Neural progenitor cell (in vitro differentiated cells): ENCODE measurements around the gene FABP1. TPM values are rescaled to one million over a fixed set of nuclear protein-coding genes. Genes with fewer than 3 reads are reported as not detected.

Experiments
- DNase-seq: peaks from one replicate; pipeline ENCODE4 v3.0.0-alpha.2; 2016; ENCODE audit warnings: low spot score
- H2AFZ ChIP-seq: fragments of 200-600 bp; sonication (generic); replicated peaks from 2 replicates; pipeline ENCODE4 v1.6.1; 2016; ENCODE audit warnings: antibody characterized with exemption
- H3F3A ChIP-seq: fragments of 200-600 bp; sonication (generic); 2 replicates; pipeline ENCODE4 v1.6.1; 2016; ENCODE audit warnings: antibody characterized with exemption, low read depth
- H3K27ac ChIP-seq: fragments of 200-600 bp; sonication (generic); 2 replicates; pipeline ENCODE4 v1.5.1; 2016; ENCODE audit warnings: mild to moderate bottlenecking
- H3K27me3 ChIP-seq: fragments of 200-600 bp; sonication (generic); 2 replicates; pipeline ENCODE4 v1.6.1; 2016; ENCODE audit warnings: mild to moderate bottlenecking, moderate library complexity
- H3K36me3 ChIP-seq: fragments of 200-600 bp; sonication (generic); 2 replicates; pipeline ENCODE4 v1.5.1; 2016
- H3K4me1 ChIP-seq: fragments of 200-600 bp; sonication (generic); 2 replicates; pipeline ENCODE4 v1.6.1; 2016; ENCODE audit warnings: mixed run types
- H3K4me2 ChIP-seq: fragments of 200-600 bp; sonication (generic); 2 replicates; pipeline ENCODE4 v1.6.1; 2016
- H3K4me3 ChIP-seq: fragments of 200-600 bp; sonication (generic); 2 replicates; pipeline ENCODE4 v1.5.1; 2016
- H3K79me2 ChIP-seq: fragments of 200-600 bp; sonication (generic); 2 replicates; pipeline ENCODE4 v1.6.1; 2016; ENCODE audit warnings: low read depth
- H3K9ac ChIP-seq: fragments of 200-600 bp; sonication (generic); 2 replicates; pipeline ENCODE4 v1.6.1; 2016
- H3K9me3 ChIP-seq: fragments of 200-600 bp; sonication (generic); 2 replicates; pipeline ENCODE4 v1.5.1; 2016; ENCODE audit warnings: low read depth
- H4K20me1 ChIP-seq: fragments of 200-600 bp; sonication (generic); 2 replicates; pipeline ENCODE4 v1.6.1; 2016; ENCODE audit warnings: low read depth
- H3K27ac Mint-ChIP-seq: 3 replicates; pipeline ENCODE4 v1.8.0; 2021; ENCODE audit warnings: mixed read lengths
- H3K27me3 Mint-ChIP-seq: 2 replicates; pipeline ENCODE4 v1.8.0; 2022; ENCODE audit warnings: low read depth, mild to moderate bottlenecking, inconsistent platforms, moderate library complexity, mixed read lengths; ENCODE audit not compliant: insufficient read depth
- H3K36me3 Mint-ChIP-seq: 3 replicates; pipeline ENCODE4 v1.8.0; 2021; ENCODE audit warnings: mixed read lengths
- H3K4me1 Mint-ChIP-seq: 3 replicates; pipeline ENCODE4 v1.8.0; 2021; ENCODE audit warnings: mixed read lengths
- H3K4me3 Mint-ChIP-seq: 3 replicates; pipeline ENCODE4 v1.8.0; 2021; ENCODE audit warnings: mild to moderate bottlenecking, moderate library complexity, mixed read lengths
- H3K9me3 Mint-ChIP-seq: 3 replicates; pipeline ENCODE4 v1.8.0; 2020; ENCODE audit warnings: mixed read lengths
- CTCF ChIP-seq: fragments of 200-600 bp; sonication (generic); IDR thresholded peaks from 2 replicates; pipeline ENCODE4 v1.5.1; 2017; ENCODE audit warnings: antibody characterized with exemption, mild to moderate bottlenecking
- EZH2 ChIP-seq: fragments of 200-600 bp; sonication (generic); IDR thresholded peaks from 2 replicates; pipeline ENCODE4 v1.6.1; 2017; ENCODE audit warnings: antibody characterized with exemption, mild to moderate bottlenecking, moderate library complexity
- EZH2phosphoT487 ChIP-seq: fragments of 200-600 bp; sonication (generic); IDR thresholded peaks from 2 replicates; pipeline ENCODE4 v1.6.1; 2017; ENCODE audit warnings: antibody characterized with exemption
- total RNA-seq: library from RNA; depleted of rRNA; stranded (reverse); fragments of >200 nt; gene quantifications from 2 replicates; pipeline ENCODE4 v1.2.3, GENCODE V29; 2015; ENCODE audit warnings: low replicate concordance

Gene FABP1
- total RNA-seq, 1 donor from 2014 or later = not detected

- Mint-ChIP-seq H3K4me1 (peaks cover 49% of the 10 kb centered on the region), H3K9me3 (no peaks in the 10 kb centered on the region), H3K27me3 (peaks cover 10% of the 10 kb centered on the region), H3K27ac (peak overlapping the region; percentile 39), H3K36me3 (no peaks in the 10 kb centered on the region), H3K4me3 (no peak overlapping the region)
- Histone ChIP-seq H4K20me1 (no peaks in the 10 kb centered on the region), H3K4me3 (no peak overlapping the region), H3K4me1 (peaks cover 31% of the 10 kb centered on the region), H2AFZ (no peak overlapping the region), H3K9me3 (no peaks in the 10 kb centered on the region), H3K9ac (no peak overlapping the region), H3K27me3 (no peaks in the 10 kb centered on the region), H3K36me3 (no peaks in the 10 kb centered on the region), H3K79me2 (no peaks in the 10 kb centered on the region), H3K4me2 (no peak overlapping the region), H3K27ac (no peak overlapping the region), H3F3A (peaks cover 7% of the 10 kb centered on the region)
- DNase-seq = no peak
- no peak for TF ChIP-seq CTCF
- TF ChIP-seq EZH2 = no peak
- no peak for TF ChIP-seq EZH2phosphoT487
Measured at GRCh38 chr2:88097192-88097591, 30.7 kb downstream of the FABP1 start.

GRCh38 chr2:88096708-88097107, 31.2 kb downstream of the FABP1 start:
- Mint-ChIP-seq H3K4me3 (no peak overlapping the region), H3K27me3 (peaks cover 10% of the 10 kb centered on the region), H3K36me3 (no peaks in the 10 kb centered on the region), H3K9me3 (no peaks in the 10 kb centered on the region), H3K4me1 (peaks cover 49% of the 10 kb centered on the region), H3K27ac (no peak overlapping the region)
- H3K27ac ChIP-seq = no peak overlapping the region
- no peak for TF ChIP-seq EZH2
- TF ChIP-seq EZH2phosphoT487 = no peak
- no peak for TF ChIP-seq CTCF
- H3K27me3 ChIP-seq = no peaks in the 10 kb centered on the region
- H4K20me1 ChIP-seq = no peaks in the 10 kb centered on the region
- H3K36me3 ChIP-seq = no peaks in the 10 kb centered on the region
- H3K4me2 ChIP-seq = no peak overlapping the region
- no peak for DNase-seq
- H2AFZ ChIP-seq = no peak overlapping the region
- no peak overlapping the region for H3K9ac ChIP-seq
- peaks cover 31% of the 10 kb centered on the region for H3K4me1 ChIP-seq
- H3F3A ChIP-seq = peaks cover 7% of the 10 kb centered on the region
- no peak overlapping the region for H3K4me3 ChIP-seq
- no peaks in the 10 kb centered on the region for H3K9me3 ChIP-seq
- no peaks in the 10 kb centered on the region for H3K79me2 ChIP-seq

- Histone ChIP-seq H3K9ac (no peak overlapping the region), H3F3A (peaks cover under 1% of the 10 kb centered on the region), H3K4me3 (no peak overlapping the region), H3K9me3 (no peaks in the 10 kb centered on the region), H2AFZ (no peak overlapping the region), H3K27me3 (no peaks in the 10 kb centered on the region), H3K27ac (no peak overlapping the region), H3K79me2 (no peaks in the 10 kb centered on the region), H3K4me2 (peak overlapping the region; percentile 42), H3K36me3 (no peaks in the 10 kb centered on the region), H4K20me1 (no peaks in the 10 kb centered on the region), H3K4me1 (peaks cover 23% of the 10 kb centered on the region)
- H3K4me1 Mint-ChIP-seq = peaks cover 50% of the 10 kb centered on the region
- peak overlapping the region; percentile 64 for H3K27ac Mint-ChIP-seq
- peak overlapping the region; percentile 45 for H3K4me3 Mint-ChIP-seq
- no peaks in the 10 kb centered on the region for H3K36me3 Mint-ChIP-seq
- H3K9me3 Mint-ChIP-seq = no peaks in the 10 kb centered on the region
- H3K27me3 Mint-ChIP-seq = peaks cover 8% of the 10 kb centered on the region
- TF ChIP-seq EZH2phosphoT487 = no peak
- TF ChIP-seq CTCF = no peak
- no peak for TF ChIP-seq EZH2
- peak; percentile 12 for DNase-seq
Measured at GRCh38 chr2:88095022-88095421, 32.8 kb downstream of the FABP1 start.
